Uterus (tissue), 2 donors: ENCODE measurements around the gene CEACAM6.

Experiments used
- POLR2A ChIP-seq, 2 donors: fragments of 450-650 bp; IDR thresholded peaks; one replicate each; pipeline ENCODE4 v1.6.1; 2016; ENCODE audit warnings: antibody characterized with exemption in 2 of 2, mild to moderate bottlenecking in 1 of 2, moderate library complexity in 1 of 2
- TF ChIP-seq, protein P1 (sequence below), 4 experiments: fragments of 200-600 bp in 2 of 4; fragments of 450-650 bp in 2 of 4; sonication (generic) in 2 of 4; IDR thresholded peaks; one replicate each; pipeline ENCODE4 v1.5.1; 2016 to 2019; ENCODE audit warnings: antibody characterized with exemption in 4 of 4, mild to moderate bottlenecking in 2 of 4, moderate library complexity in 1 of 4

GRCh38 chr19:41740415-41741243 lies 14.7 kb upstream of the CEACAM6 start:
- TF ChIP-seq POLR2A (IDR thresholded peaks at IDR 0.05) = no peak
- TF ChIP-seq, protein P1, sequence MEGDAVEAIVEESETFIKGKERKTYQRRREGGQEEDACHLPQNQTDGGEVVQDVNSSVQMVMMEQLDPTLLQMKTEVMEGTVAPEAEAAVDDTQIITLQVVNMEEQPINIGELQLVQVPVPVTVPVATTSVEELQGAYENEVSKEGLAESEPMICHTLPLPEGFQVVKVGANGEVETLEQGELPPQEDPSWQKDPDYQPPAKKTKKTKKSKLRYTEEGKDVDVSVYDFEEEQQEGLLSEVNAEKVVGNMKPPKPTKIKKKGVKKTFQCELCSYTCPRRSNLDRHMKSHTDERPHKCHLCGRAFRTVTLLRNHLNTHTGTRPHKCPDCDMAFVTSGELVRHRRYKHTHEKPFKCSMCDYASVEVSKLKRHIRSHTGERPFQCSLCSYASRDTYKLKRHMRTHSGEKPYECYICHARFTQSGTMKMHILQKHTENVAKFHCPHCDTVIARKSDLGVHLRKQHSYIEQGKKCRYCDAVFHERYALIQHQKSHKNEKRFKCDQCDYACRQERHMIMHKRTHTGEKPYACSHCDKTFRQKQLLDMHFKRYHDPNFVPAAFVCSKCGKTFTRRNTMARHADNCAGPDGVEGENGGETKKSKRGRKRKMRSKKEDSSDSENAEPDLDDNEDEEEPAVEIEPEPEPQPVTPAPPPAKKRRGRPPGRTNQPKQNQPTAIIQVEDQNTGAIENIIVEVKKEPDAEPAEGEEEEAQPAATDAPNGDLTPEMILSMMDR (IDR thresholded peaks at IDR 0.05) = no peak
